OCI-LY3 (cell line): Measurements from ENCODE around the gene UTP15.

ENCODE experiments used
- H2AFZ ChIP-seq: fragments of 200-600, 300-600 bp; shearing (Covaris generic); 2 replicates; pipeline ENCODE4 v1.6.0; 2014; ENCODE audit warnings: antibody characterized with exemption, low read depth, low read length
- H3K27ac ChIP-seq: fragments of 200-600, 300-600 bp; sonication (generic); 2 replicates; pipeline ENCODE4 v1.5.1; 2014; ENCODE audit warnings: mild to moderate bottlenecking, low read length, moderate library complexity, mixed read lengths
- H3K27me3 ChIP-seq: fragments of 200-600, 300-600 bp; sonication (generic); 2 replicates; pipeline ENCODE4 v1.6.1; 2014; ENCODE audit warnings: low read depth, low read length, mixed read lengths
- H3K36me3 ChIP-seq: fragments of 200-600, 300-600 bp; sonication (generic); replicated peaks from 2 replicates; pipeline ENCODE3; 2014; ENCODE audit warnings: low read depth, low read length, mixed read lengths
- H3K4me1 ChIP-seq: fragments of 300-600, 200-600 bp; sonication (generic); 2 replicates; pipeline ENCODE4 v1.6.1; 2014; ENCODE audit warnings: low read length, mixed read lengths
- H3K4me2 ChIP-seq: fragments of 200-600, 300-600 bp; sonication (generic); 2 replicates; pipeline ENCODE4 v1.6.1; 2014; ENCODE audit warnings: low read length, mixed read lengths
- H3K4me3 ChIP-seq: fragments of 300-600, 200-600 bp; sonication (generic); 2 replicates; pipeline ENCODE4 v1.5.1; 2014; ENCODE audit warnings: antibody characterized with exemption, mild to moderate bottlenecking, low read length, moderate library complexity
- H3K79me2 ChIP-seq: fragments of 300-600, 200-600 bp; shearing (Covaris generic); 2 replicates; pipeline ENCODE4 v1.6.1; 2014; ENCODE audit warnings: mild to moderate bottlenecking, low read length, mixed read lengths
- H3K9ac ChIP-seq: fragments of 300-600, 200-600 bp; shearing (Covaris generic); 2 replicates; pipeline ENCODE4 v1.6.0; 2014; ENCODE audit warnings: mild to moderate bottlenecking, low read length, moderate library complexity
- H3K9me3 ChIP-seq: fragments of 200-600, 300-600 bp; shearing (Covaris generic); 2 replicates; pipeline ENCODE4 v1.6.1; 2014; ENCODE audit warnings: low read length, mixed read lengths; ENCODE audit not compliant: insufficient read depth
- H4K20me1 ChIP-seq: fragments of 200-600, 300-600 bp; sonication (generic); 2 replicates; pipeline ENCODE4 v1.6.1; 2016; ENCODE audit warnings: low read length, mixed read lengths; ENCODE audit not compliant: insufficient read depth
- EZH2phosphoT487 ChIP-seq: fragments of 200-600 bp; shearing (Covaris generic); IDR thresholded peaks from 2 replicates; pipeline ENCODE4 v1.6.1; 2018; ENCODE audit warnings: antibody characterized with exemption, mixed run types, low read depth
- TF ChIP-seq, protein P1 (sequence below): fragments of 200-600, 300-600 bp; sonication (generic); IDR thresholded peaks from 2 replicates; pipeline ENCODE4 v1.5.1; 2014; ENCODE audit warnings: antibody characterized with exemption, low read length, low read depth

UTP15 gene

DNA sequence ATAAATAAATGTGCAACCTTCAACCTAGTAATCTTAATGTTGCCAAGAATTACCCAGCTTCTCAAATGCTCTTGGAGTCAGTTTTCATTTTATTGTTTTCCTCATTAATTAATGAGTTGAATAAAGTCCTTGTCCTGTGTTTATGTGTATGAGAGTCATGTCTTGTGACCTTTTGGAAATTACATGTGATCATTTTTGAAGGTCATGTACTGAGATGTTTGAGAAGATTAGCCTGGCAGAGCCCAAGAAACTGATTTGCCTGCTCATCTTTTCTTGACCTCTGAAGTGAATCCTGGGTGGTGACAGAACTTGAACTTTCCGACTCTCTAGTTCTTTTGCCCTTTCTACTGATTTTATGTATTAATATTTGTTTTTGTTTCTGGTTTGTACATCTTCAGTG is 15.5 kb upstream of the UTP15 start:
- Histone ChIP-seq H3K27me3 (no peaks in the 10 kb centered on the region), H3K4me3 (no peak overlapping the region), H3K4me1 (no peaks in the 10 kb centered on the region), H3K4me2 (no peak overlapping the region), H3K27ac (no peak overlapping the region), H3K9ac (no peak overlapping the region), H2AFZ (no peak overlapping the region), H3K9me3 (no peaks in the 10 kb centered on the region), H4K20me1 (no peaks in the 10 kb centered on the region), H3K36me3 (no peaks in the 10 kb centered on the region), H3K79me2 (no peaks in the 10 kb centered on the region)
- no peak for TF ChIP-seq EZH2phosphoT487
- TF ChIP-seq, protein P1, sequence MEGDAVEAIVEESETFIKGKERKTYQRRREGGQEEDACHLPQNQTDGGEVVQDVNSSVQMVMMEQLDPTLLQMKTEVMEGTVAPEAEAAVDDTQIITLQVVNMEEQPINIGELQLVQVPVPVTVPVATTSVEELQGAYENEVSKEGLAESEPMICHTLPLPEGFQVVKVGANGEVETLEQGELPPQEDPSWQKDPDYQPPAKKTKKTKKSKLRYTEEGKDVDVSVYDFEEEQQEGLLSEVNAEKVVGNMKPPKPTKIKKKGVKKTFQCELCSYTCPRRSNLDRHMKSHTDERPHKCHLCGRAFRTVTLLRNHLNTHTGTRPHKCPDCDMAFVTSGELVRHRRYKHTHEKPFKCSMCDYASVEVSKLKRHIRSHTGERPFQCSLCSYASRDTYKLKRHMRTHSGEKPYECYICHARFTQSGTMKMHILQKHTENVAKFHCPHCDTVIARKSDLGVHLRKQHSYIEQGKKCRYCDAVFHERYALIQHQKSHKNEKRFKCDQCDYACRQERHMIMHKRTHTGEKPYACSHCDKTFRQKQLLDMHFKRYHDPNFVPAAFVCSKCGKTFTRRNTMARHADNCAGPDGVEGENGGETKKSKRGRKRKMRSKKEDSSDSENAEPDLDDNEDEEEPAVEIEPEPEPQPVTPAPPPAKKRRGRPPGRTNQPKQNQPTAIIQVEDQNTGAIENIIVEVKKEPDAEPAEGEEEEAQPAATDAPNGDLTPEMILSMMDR: no peak

DNA sequence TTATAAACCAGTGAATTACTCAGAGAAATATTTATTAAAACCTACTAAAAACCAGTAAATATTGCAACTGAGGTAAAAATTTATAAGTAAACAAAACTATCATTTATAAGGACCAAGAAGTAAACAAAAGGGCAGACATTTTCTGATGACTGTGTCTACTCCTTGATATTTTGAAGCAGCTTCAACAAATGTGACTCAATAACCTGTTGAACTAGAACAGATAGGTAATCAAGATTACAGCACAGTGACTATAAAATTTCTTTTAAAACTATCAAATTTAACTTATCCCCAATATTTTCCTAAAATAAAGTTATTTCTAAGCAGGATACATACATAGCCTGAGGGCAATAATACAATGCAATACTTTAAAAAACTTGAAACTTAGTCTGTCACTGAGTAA is 12.9 kb upstream of the UTP15 start:
- H3K4me2 ChIP-seq: no peak overlapping the region
- H2AFZ ChIP-seq: no peak overlapping the region

DNA sequence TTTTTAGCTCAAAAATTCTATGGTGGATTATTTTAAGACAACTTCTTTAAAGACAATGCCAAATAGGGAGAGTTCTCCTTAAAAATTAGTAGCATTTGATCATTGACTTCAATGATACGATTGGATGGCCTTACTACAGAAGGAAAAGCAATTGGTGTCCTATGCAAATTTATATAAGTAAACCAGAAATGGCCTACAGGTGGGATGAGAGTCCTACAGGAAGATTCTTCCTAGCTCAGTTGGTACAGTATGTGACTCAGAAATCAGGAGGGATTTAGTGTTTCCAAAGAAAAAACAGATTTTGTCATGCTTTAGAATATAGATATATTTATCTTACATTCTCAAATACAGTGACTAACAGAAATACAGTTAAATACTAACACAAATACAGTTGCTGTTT is 6.6 kb upstream of the UTP15 start:
- TF ChIP-seq EZH2phosphoT487: no peak
- TF ChIP-seq, protein P1: no peak
- peaks cover 6% of the 10 kb centered on the region for H3K36me3 ChIP-seq
- no peak overlapping the region for H2AFZ ChIP-seq
- H3K27ac ChIP-seq: no peak overlapping the region
- no peaks in the 10 kb centered on the region for H3K9me3 ChIP-seq
- H3K4me3 ChIP-seq: no peak overlapping the region
- H3K9ac ChIP-seq: no peak overlapping the region
- no peaks in the 10 kb centered on the region for H3K27me3 ChIP-seq
- H3K4me2 ChIP-seq: no peak overlapping the region
- peaks cover 1% of the 10 kb centered on the region for H3K79me2 ChIP-seq
- H3K4me1 ChIP-seq: peaks cover 2% of the 10 kb centered on the region; the same call in 1 of the 2 replicates
- H4K20me1 ChIP-seq: no peaks in the 10 kb centered on the region

More for the DNA sequence above, 12.9 kb upstream of the UTP15 start:
- Histone ChIP-seq H3K27ac (no peak overlapping the region), H3K9ac (no peak overlapping the region), H3K4me3 (no peak overlapping the region), H3K36me3 (no peaks in the 10 kb centered on the region), H4K20me1 (no peaks in the 10 kb centered on the region), H3K27me3 (no peaks in the 10 kb centered on the region), H3K9me3 (no peaks in the 10 kb centered on the region), H3K79me2 (no peaks in the 10 kb centered on the region), H3K4me1 (no peaks in the 10 kb centered on the region)
- TF ChIP-seq, protein P1: no peak
- no peak for TF ChIP-seq EZH2phosphoT487

DNA sequence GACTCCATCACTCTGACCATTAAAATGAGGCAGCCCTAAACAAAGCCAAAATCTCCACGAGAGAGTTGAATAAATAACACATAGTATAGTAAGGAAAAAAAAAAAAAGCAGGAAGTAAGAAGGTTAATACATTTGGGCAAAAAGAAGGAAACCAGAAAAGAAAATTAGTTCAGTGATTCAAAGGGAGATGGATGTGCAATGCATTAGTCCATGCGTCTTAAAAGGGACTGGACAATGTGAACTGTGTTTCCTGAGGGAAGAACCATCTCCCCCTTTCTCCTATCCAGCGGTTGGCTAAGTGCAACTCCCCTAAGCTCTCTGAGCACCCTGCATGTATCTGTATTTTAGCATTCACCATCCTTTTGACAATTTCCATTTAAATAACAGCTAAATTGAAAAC is 1.5 kb upstream of the UTP15 start:
- Histone ChIP-seq H4K20me1 (no peaks in the 10 kb centered on the region), H2AFZ (no peak overlapping the region), H3K27ac (no peak overlapping the region), H3K4me2 (peak overlapping the region; percentile 87), H3K27me3 (no peaks in the 10 kb centered on the region), H3K36me3 (peaks cover 6% of the 10 kb centered on the region), H3K9me3 (no peaks in the 10 kb centered on the region), H3K79me2 (peaks cover 49% of the 10 kb centered on the region), H3K9ac (peak overlapping the region; percentile 78), H3K4me3 (peak overlapping the region; percentile 98), H3K4me1 (peaks cover 18% of the 10 kb centered on the region)
- TF ChIP-seq EZH2phosphoT487: no peak
- TF ChIP-seq, protein P1: no peak
